ENCODE data around the gene HIVEP3.

DNA sequence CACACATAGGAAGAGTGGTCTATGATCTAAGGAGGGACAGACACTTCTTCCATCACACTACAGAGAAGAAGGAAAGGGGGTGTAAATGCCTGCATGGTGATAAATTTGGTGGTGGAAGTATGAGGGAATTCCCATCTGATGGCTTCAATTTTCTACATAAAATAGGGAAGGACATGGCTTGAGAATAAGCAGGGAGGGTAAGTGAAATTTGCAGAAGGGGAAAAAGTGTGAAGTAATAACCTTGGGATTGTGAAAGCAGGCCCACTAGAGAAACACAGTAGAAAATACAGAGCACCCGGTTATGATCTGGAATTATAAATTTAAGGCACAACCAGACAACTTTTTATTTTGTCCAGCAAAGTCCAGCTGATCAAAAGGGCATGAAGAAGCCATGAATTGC lies 22.7 kb upstream of the HIVEP3 start:
- TF ChIP-seq, protein P1, sequence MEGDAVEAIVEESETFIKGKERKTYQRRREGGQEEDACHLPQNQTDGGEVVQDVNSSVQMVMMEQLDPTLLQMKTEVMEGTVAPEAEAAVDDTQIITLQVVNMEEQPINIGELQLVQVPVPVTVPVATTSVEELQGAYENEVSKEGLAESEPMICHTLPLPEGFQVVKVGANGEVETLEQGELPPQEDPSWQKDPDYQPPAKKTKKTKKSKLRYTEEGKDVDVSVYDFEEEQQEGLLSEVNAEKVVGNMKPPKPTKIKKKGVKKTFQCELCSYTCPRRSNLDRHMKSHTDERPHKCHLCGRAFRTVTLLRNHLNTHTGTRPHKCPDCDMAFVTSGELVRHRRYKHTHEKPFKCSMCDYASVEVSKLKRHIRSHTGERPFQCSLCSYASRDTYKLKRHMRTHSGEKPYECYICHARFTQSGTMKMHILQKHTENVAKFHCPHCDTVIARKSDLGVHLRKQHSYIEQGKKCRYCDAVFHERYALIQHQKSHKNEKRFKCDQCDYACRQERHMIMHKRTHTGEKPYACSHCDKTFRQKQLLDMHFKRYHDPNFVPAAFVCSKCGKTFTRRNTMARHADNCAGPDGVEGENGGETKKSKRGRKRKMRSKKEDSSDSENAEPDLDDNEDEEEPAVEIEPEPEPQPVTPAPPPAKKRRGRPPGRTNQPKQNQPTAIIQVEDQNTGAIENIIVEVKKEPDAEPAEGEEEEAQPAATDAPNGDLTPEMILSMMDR (IDR thresholded peaks at IDR 0.05): no peak
- TF ChIP-seq POLR2A (IDR thresholded peaks at IDR 0.05): no peak

All from esophagus squamous epithelium (tissue), 4 donors.